Heart left ventricle (tissue), 16 donors: ENCODE measurements around the gene STIMATE. TPM values are rescaled to one million over a fixed set of nuclear protein-coding genes. Genes with fewer than 3 reads are reported as not detected.

Experiments used
- ATAC-seq, 4 donors: fragments of 200-7000 bp; cut with Tn5 transposase; one replicate each; pipeline ENCODE4 v1.9.1; 2020 to 2022; ENCODE audit warnings: moderate library complexity in 4 of 4, mild to moderate bottlenecking in 3 of 4, moderate number of reproducible peaks in 1 of 4
- DNase-seq, 5 donors: peaks; one replicate each; pipeline ENCODE4 v3.0.0-alpha.2; 2020
- H3K27ac ChIP-seq, 12 donors: fragments of 200-600 bp; sonication (generic) in 4 of 12; one replicate each; pipeline versions ENCODE4 v1.5.0 to v1.8.0; 2016 to 2022; ENCODE audit warnings: mild to moderate bottlenecking in 2 of 12
- H3K27me3 ChIP-seq, 9 donors: fragments of 200-600 bp; sonication (generic) in 2 of 9; one replicate each; pipeline versions ENCODE4 v1.5.1 to v1.8.0; 2016 to 2022; ENCODE audit warnings: mild to moderate bottlenecking in 3 of 9
- H3K36me3 ChIP-seq, 9 donors: fragments of 200-600 bp; sonication (generic) in 2 of 9; one replicate each; pipeline versions ENCODE4 v1.5.0 to v1.8.0; 2018 to 2022; ENCODE audit warnings: mild to moderate bottlenecking in 2 of 9
- H3K4me1 ChIP-seq, 12 donors: fragments of 200-600 bp; sonication (generic) in 4 of 12; one replicate each; pipeline versions ENCODE4 v1.5.0 to v1.8.0; 2016 to 2022; ENCODE audit warnings: mild to moderate bottlenecking in 3 of 12
- H3K4me3 ChIP-seq, 12 donors: fragments of 200-600 bp; sonication (generic) in 4 of 12; one replicate each; pipeline versions ENCODE4 v1.5.0 to v1.8.0; 2017 to 2022; ENCODE audit warnings: mild to moderate bottlenecking in 9 of 12, moderate library complexity in 4 of 12
- H3K9me3 ChIP-seq, 12 donors: fragments of 200-600 bp; sonication (generic) in 4 of 12; one replicate each; pipeline versions ENCODE4 v1.5.0 to v1.8.0; 2016 to 2022; ENCODE audit warnings: mild to moderate bottlenecking in 1 of 12
- POLR2A ChIP-seq, 2 donors: fragments of 450-650 bp; IDR thresholded peaks; one replicate each; pipeline ENCODE4 v1.6.1; 2017; ENCODE audit warnings: antibody characterized with exemption in 2 of 2, mild to moderate bottlenecking in 2 of 2, moderate library complexity in 2 of 2
- WGBS, 4 donors: extraction: QIAGEN DNeasy Blood & Tissue Kit in 2 of 4; methylation state at CpG; one replicate each; pipeline versions ENCODE4 v1.1.5 to v1.1.7; 2013 to 2018; 5-methylcytosine and 5-hydroxymethylcytosine counted together
- intact Hi-C, 10 donors: fragments of 100-400 bp; cut with DNase I; formaldehyde crosslinking; loops; one replicate each; pipeline versions ENCODE4 v1.11.1 to v1.14.2; 2022
- polyA plus RNA-seq, 2 donors: library from polyadenylated mRNA; stranded (reverse); fragments of 200-250 nt; gene quantifications; one replicate each; pipeline ENCODE4 v1.2.3, GENCODE V29; 2013
- total RNA-seq, 9 donors: library from RNA; depleted of rRNA in 2 of 9; stranded (reverse); fragments of >200 nt in 2 of 9; fragmentation: NEBNext Ultra II Directional in 3 of 9; extraction: Animal tissue kit (Norgen Biotek cat#: 25700) in 3 of 9; gene quantifications; one replicate each; pipeline versions ENCODE4 v1.1.0 to v1.2.4, GENCODE V29; 2016 to 2023
- TF ChIP-seq, protein P1 (sequence below), 12 donors: fragments of 200-600 bp; sonication (generic) in 4 of 12; IDR thresholded peaks; one replicate each; pipeline versions ENCODE4 v1.5.0 to v1.8.0; 2018 to 2022; ENCODE audit warnings: antibody characterized with exemption in 12 of 12, mild to moderate bottlenecking in 5 of 12
- donor health status: ischemic (EF 13 %, LVEDD 7.1; RV severe dilation, severe dysfunction).
- donor health status: healthy with polysubstance abuse.
- donor health status: DM: no; HTN: yes; CAD: no.
- donor health status: DM: no; HTN: no; CAD: no.
- donor health status: ischemic (EF 25% LVEDD 6.9; RV normal size, moderate dysfunction).
- donor health status: ischemic (EF 25% LVEDD 5.7; RV mildly dilated, moderate dysfunction).
- donor health status: healthy.
- donor health status: DM: yes; HTN: yes; CAD: no.
- donor health status: ischemic (EF 35%, LVEDD 5.7; RV mildly dilated, moderate dysfunction).
- donor health status: nonischemic (EF 11% LVEDD 7.7; RV severe dilation, severe dysfunction).
- donor health status: DM: yes; HTN: yes; CAD: no.
- donor health status: PGD.
- donor health status: ischemic (EF 29% LVEDD 5.4; RV normal size, mild dysfunction).
- donor health status: nonischemic (EF 23%, LVEDD 6.1; RV moderate dilation, normal function).

STIMATE gene
- total and polyA plus RNA-seq, 11 donors: 3.4 to 17.1 (median 9.4) TPM

DNA sequence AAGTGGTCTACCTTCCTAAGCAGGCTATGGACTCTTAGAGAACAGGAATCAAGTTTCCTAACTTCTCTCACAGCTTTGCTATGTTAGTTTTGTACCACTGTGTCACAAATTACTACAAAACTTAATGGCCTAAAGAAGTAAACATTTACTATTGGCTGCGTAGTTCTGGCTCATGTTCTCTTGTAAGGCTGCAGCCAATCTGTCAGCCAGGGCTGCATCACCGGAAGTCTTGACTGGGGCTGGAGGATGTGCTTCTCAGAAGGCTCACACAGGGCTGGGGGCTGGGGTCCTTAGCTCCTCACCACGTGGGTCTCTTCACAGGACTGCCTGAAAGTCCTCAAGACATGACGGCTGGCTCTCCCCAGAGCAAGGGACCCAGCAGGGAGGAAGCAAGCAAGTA is 15.5 kb downstream of the STIMATE start:
- no peaks in the 10 kb centered on the region for H3K27me3 ChIP-seq
- intact Hi-C loops: no loop called here
- peaks cover 0 to 12% (median 0%) of the 10 kb centered on the region in 12 donors for H3K4me1 ChIP-seq
- ATAC-seq: no peak
- no peak for TF ChIP-seq POLR2A (IDR thresholded peaks at IDR 0.05)
- TF ChIP-seq, protein P1, sequence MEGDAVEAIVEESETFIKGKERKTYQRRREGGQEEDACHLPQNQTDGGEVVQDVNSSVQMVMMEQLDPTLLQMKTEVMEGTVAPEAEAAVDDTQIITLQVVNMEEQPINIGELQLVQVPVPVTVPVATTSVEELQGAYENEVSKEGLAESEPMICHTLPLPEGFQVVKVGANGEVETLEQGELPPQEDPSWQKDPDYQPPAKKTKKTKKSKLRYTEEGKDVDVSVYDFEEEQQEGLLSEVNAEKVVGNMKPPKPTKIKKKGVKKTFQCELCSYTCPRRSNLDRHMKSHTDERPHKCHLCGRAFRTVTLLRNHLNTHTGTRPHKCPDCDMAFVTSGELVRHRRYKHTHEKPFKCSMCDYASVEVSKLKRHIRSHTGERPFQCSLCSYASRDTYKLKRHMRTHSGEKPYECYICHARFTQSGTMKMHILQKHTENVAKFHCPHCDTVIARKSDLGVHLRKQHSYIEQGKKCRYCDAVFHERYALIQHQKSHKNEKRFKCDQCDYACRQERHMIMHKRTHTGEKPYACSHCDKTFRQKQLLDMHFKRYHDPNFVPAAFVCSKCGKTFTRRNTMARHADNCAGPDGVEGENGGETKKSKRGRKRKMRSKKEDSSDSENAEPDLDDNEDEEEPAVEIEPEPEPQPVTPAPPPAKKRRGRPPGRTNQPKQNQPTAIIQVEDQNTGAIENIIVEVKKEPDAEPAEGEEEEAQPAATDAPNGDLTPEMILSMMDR (IDR thresholded peaks at IDR 0.05): no peak
- no peak overlapping the region for H3K4me3 ChIP-seq
- no peak for DNase-seq
- H3K36me3 ChIP-seq: peaks cover 0 to 26% (median 7%) of the 10 kb centered on the region in 9 donors
- 78 to 97% (median 82%) methylated on average over 3 to 4 of the region's 4 CpGs for WGBS, 4 donors
- H3K9me3 ChIP-seq: no peaks in the 10 kb centered on the region
- no peak overlapping the region for H3K27ac ChIP-seq

DNA sequence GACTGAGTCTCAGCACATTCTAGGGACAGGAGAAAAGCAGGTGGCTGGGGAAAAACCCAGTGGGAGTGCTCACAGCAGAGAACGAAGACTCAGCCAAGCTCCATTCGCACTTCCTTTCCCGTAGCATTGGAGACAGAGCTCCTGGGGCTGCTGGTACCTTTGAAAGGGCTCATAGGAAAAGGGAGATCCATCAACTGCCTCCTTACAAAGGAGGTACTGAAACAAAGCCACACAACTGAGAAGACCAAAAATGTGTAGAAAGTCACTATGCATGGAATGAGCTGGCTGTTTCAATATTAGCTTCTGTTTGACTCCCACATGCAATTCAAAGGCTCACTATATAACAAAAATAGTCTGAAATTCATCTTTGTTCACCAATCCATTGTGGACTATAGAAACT is 16.9 kb downstream of the STIMATE start:
- WGBS, 4 donors: 87 to 91% (median 90%) methylated on average over 3 of the region's 3 CpGs
- H3K27ac ChIP-seq: no peak overlapping the region
- H3K4me3 ChIP-seq: no peak overlapping the region
- H3K4me1 ChIP-seq: peaks cover 0 to 6% (median 0%) of the 10 kb centered on the region in 12 donors
- H3K9me3 ChIP-seq: no peaks in the 10 kb centered on the region
- H3K27me3 ChIP-seq: no peaks in the 10 kb centered on the region
- no peak for DNase-seq
- no peak for TF ChIP-seq POLR2A (IDR thresholded peaks at IDR 0.05)
- TF ChIP-seq, protein P1 (IDR thresholded peaks at IDR 0.05): no peak
- ATAC-seq: no peak
- intact Hi-C loops: no loop called here
- peaks cover 0 to 20% (median 6%) of the 10 kb centered on the region in 9 donors for H3K36me3 ChIP-seq

DNA sequence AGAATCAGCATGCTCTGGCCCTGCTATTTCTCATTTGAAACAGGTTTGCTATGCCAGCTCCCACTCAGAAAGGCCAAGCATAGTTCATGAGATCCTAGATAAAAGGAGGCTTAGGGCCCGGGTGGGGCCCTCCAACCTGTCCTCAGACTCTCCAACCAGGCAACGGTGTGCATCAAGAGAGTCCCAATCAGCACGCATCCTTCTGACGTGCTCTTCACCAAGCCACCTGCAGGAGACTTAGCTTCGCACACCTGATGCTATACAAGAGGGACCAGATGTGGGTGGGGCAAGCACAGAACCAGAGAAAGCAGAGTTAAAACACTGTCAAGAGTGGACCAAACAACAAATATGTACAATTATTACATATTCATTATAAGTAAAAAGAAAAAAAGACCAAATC is 17.3 kb downstream of the STIMATE start:
- Histone ChIP-seq H3K36me3 (peaks cover 0 to 16% (median 6%) of the 10 kb centered on the region in 9 donors), H3K4me3 (no peak overlapping the region), H3K4me1 (peaks cover 0 to 5% (median 0%) of the 10 kb centered on the region in 12 donors), H3K27ac (no peak overlapping the region), H3K9me3 (no peaks in the 10 kb centered on the region), H3K27me3 (no peaks in the 10 kb centered on the region)
- 89 to 94% (median 91%) methylated on average over 5 of the region's 5 CpGs for WGBS, 4 donors
- TF ChIP-seq, protein P1 (IDR thresholded peaks at IDR 0.05): no peak
- no peak for TF ChIP-seq POLR2A (IDR thresholded peaks at IDR 0.05)
- no peak for DNase-seq
- ATAC-seq: no peak
- intact Hi-C loops: no loop called here

DNA sequence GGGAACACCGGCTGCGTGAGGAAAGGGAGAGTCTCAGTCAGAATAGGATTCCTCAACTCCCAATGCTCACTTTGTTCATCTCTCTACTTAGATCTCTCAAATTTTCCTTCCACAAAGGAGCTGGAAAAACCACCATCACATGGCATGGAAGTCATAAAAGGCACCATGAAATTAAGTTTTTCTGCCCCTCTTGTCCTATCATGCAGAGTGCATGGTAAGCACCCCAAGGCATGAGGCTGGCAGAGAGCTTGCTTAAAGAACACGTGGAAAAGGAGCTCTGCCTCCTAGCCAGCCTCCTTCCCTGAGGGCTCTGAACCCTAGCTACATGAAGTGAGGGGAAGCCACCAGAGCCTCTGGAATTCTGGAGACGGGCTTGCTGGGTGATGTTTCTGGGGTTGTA is 17.8 kb downstream of the STIMATE start:
- no peak for TF ChIP-seq POLR2A (IDR thresholded peaks at IDR 0.05)
- TF ChIP-seq, protein P1 (IDR thresholded peaks at IDR 0.05): no peak
- DNase-seq (no peak), ATAC-seq (no peak)
- no peaks in the 10 kb centered on the region for H3K9me3 ChIP-seq
- H3K4me3 ChIP-seq: no peak overlapping the region
- no peaks in the 10 kb centered on the region for H3K27me3 ChIP-seq
- peaks cover 0 to 5% (median 0%) of the 10 kb centered on the region in 12 donors for H3K4me1 ChIP-seq
- WGBS, 4 donors: 90 to 99% (median 96%) methylated on average over 4 of the region's 4 CpGs
- intact Hi-C loops: no loop called here
- peaks cover 0 to 16% (median 6%) of the 10 kb centered on the region in 9 donors for H3K36me3 ChIP-seq
- H3K27ac ChIP-seq: no peak overlapping the region
